ENCODE data around the gene ATG14. TPM values are rescaled to one million over a fixed set of nuclear protein-coding genes. Genes with fewer than 3 reads are reported as not detected.

ATG14 gene
- total and polyA plus RNA-seq, 2 experiments from 2014 or later: 3.8 to 14.7 TPM

GRCh38 chr14:55382483-55382882, 29.1 kb downstream of the ATG14 start:
- Histone ChIP-seq H3K9ac (no peak overlapping the region), H3K79me2 (ENCODE audit: insufficient read depth) (no peaks in the 10 kb centered on the region), H3K27ac (no peak overlapping the region), H3K4me3 (no peak overlapping the region), H3K4me1 (ENCODE audit: insufficient read depth) (peaks cover 12% of the 10 kb centered on the region; the same call in 1 of the 2 replicates), H3F3A (ENCODE audit: insufficient read depth) (no peaks in the 10 kb centered on the region), H3K27me3 (replicated peaks; ENCODE audit: insufficient read depth) (no peaks in the 10 kb centered on the region), H2AFZ (no peak overlapping the region), H4K20me1 (ENCODE audit: insufficient read depth) (no peaks in the 10 kb centered on the region), H3K9me2 (ENCODE audit: insufficient read depth) (no peaks in the 10 kb centered on the region), H3K9me3 (ENCODE audit: low read depth) (no peaks in the 10 kb centered on the region), H3K4me2 (ENCODE audit: unreplicated experiment) (no peak overlapping the region), H3K36me3 (ENCODE audit: low read depth) (peaks cover 23% of the 10 kb centered on the region)
- no peak for DNase-seq
- TF ChIP-seq EZH2 (IDR thresholded peaks at IDR 0.05; ENCODE audit: insufficient read depth, poor library complexity, severe bottlenecking) (no peak), EZH2phosphoT487 (IDR thresholded peaks at IDR 0.05; ENCODE audit: insufficient read depth, low read depth) (no peak)
- WGBS, 2 experiments (ENCODE audit: low coverage in 1 of 2, low lambda C conversion rate in 2 of 2, missing lambda C conversion rate in 2 of 2): 85 to 88% methylated on average over 4 of the region's 4 CpGs
- in situ Hi-C loops (cut with MboI): no loop called here

- 95 to 98% methylated on average over 2 of the region's 2 CpGs for WGBS, 2 experiments (ENCODE audit: low coverage in 1 of 2, low lambda C conversion rate in 2 of 2, missing lambda C conversion rate in 2 of 2)
- DNase-seq: no peak
- TF ChIP-seq EZH2phosphoT487 (IDR thresholded peaks at IDR 0.05; ENCODE audit: insufficient read depth, low read depth) (no peak), EZH2 (IDR thresholded peaks at IDR 0.05; ENCODE audit: insufficient read depth, poor library complexity, severe bottlenecking) (no peak)
- no peaks in the 10 kb centered on the region for H3K27me3 ChIP-seq (replicated peaks; ENCODE audit: insufficient read depth)
- in situ Hi-C loops (cut with MboI): no loop called here
- no peak overlapping the region for H2AFZ ChIP-seq
- no peaks in the 10 kb centered on the region for H3K9me2 ChIP-seq (ENCODE audit: insufficient read depth)
- no peaks in the 10 kb centered on the region for H3K79me2 ChIP-seq (ENCODE audit: insufficient read depth)
- no peaks in the 10 kb centered on the region for H3F3A ChIP-seq (ENCODE audit: insufficient read depth)
- no peak overlapping the region for H3K27ac ChIP-seq
- H3K9me3 ChIP-seq (ENCODE audit: low read depth): no peaks in the 10 kb centered on the region
- no peak overlapping the region for H3K4me3 ChIP-seq
- H4K20me1 ChIP-seq (ENCODE audit: insufficient read depth): no peaks in the 10 kb centered on the region
- peaks cover 24% of the 10 kb centered on the region for H3K36me3 ChIP-seq (ENCODE audit: low read depth)
- peaks cover 12% of the 10 kb centered on the region; the same call in 1 of the 2 replicates for H3K4me1 ChIP-seq (ENCODE audit: insufficient read depth)
- H3K4me2 ChIP-seq (ENCODE audit: unreplicated experiment): no peak overlapping the region
- H3K9ac ChIP-seq: no peak overlapping the region
Measured at GRCh38 chr14:55381561-55381960, 30.1 kb downstream of the ATG14 start.

GRCh38 chr14:55381040-55381439, 30.6 kb downstream of the ATG14 start:
- H3K36me3 ChIP-seq (ENCODE audit: low read depth): peaks cover 24% of the 10 kb centered on the region
- no peaks in the 10 kb centered on the region for H3K27me3 ChIP-seq (replicated peaks; ENCODE audit: insufficient read depth)
- no peak overlapping the region for H3K4me3 ChIP-seq
- H3K4me2 ChIP-seq (ENCODE audit: unreplicated experiment): no peak overlapping the region
- no peak overlapping the region for H3K27ac ChIP-seq
- no peaks in the 10 kb centered on the region for H3F3A ChIP-seq (ENCODE audit: insufficient read depth)
- in situ Hi-C loops (cut with MboI): no loop called here
- no peaks in the 10 kb centered on the region for H4K20me1 ChIP-seq (ENCODE audit: insufficient read depth)
- no peaks in the 10 kb centered on the region for H3K9me2 ChIP-seq (ENCODE audit: insufficient read depth)
- 79 to 86% methylated on average over 5 of the region's 5 CpGs for WGBS, 2 experiments (ENCODE audit: low coverage in 1 of 2, low lambda C conversion rate in 2 of 2, missing lambda C conversion rate in 2 of 2)
- H3K9me3 ChIP-seq (ENCODE audit: low read depth): no peaks in the 10 kb centered on the region
- H3K4me1 ChIP-seq (ENCODE audit: insufficient read depth): peaks cover 12% of the 10 kb centered on the region; the same call in 1 of the 2 replicates
- no peak for DNase-seq
- H2AFZ ChIP-seq: no peak overlapping the region
- no peak overlapping the region for H3K9ac ChIP-seq
- H3K79me2 ChIP-seq (ENCODE audit: insufficient read depth): no peaks in the 10 kb centered on the region
- TF ChIP-seq EZH2 (IDR thresholded peaks at IDR 0.05; ENCODE audit: insufficient read depth, poor library complexity, severe bottlenecking) (no peak), EZH2phosphoT487 (IDR thresholded peaks at IDR 0.05; ENCODE audit: insufficient read depth, low read depth) (no peak)

GRCh38 chr14:55377236-55377635, 34.4 kb downstream of the ATG14 start:
- 97 to 99% methylated on average over 5 of the region's 5 CpGs for WGBS, 2 experiments (ENCODE audit: low coverage in 1 of 2, low lambda C conversion rate in 2 of 2, missing lambda C conversion rate in 2 of 2)
- H3K27me3 ChIP-seq (replicated peaks; ENCODE audit: insufficient read depth): no peaks in the 10 kb centered on the region
- no peak overlapping the region for H3K9ac ChIP-seq
- no peaks in the 10 kb centered on the region for H3K9me2 ChIP-seq (ENCODE audit: insufficient read depth)
- no peak overlapping the region for H3K4me2 ChIP-seq (ENCODE audit: unreplicated experiment)
- no peaks in the 10 kb centered on the region for H3K9me3 ChIP-seq (ENCODE audit: low read depth)
- no peak for DNase-seq
- no peak overlapping the region for H3K4me3 ChIP-seq
- H3K4me1 ChIP-seq (ENCODE audit: insufficient read depth): peaks cover 6% of the 10 kb centered on the region; the same call in 1 of the 2 replicates
- TF ChIP-seq EZH2phosphoT487 (IDR thresholded peaks at IDR 0.05; ENCODE audit: insufficient read depth, low read depth) (no peak), EZH2 (IDR thresholded peaks at IDR 0.05; ENCODE audit: insufficient read depth, poor library complexity, severe bottlenecking) (no peak)
- peaks cover 20% of the 10 kb centered on the region for H3K36me3 ChIP-seq (ENCODE audit: low read depth)
- in situ Hi-C loops (cut with MboI): no loop called here
- no peaks in the 10 kb centered on the region for H3K79me2 ChIP-seq (ENCODE audit: insufficient read depth)
- no peak overlapping the region for H3K27ac ChIP-seq
- H3F3A ChIP-seq (ENCODE audit: insufficient read depth): no peaks in the 10 kb centered on the region
- no peaks in the 10 kb centered on the region for H4K20me1 ChIP-seq (ENCODE audit: insufficient read depth)
- no peak overlapping the region for H2AFZ ChIP-seq

GRCh38 chr14:55374771-55375170, 36.9 kb downstream of the ATG14 start:
- Histone ChIP-seq H3K27me3 (replicated peaks; ENCODE audit: insufficient read depth) (no peaks in the 10 kb centered on the region), H3K4me1 (ENCODE audit: insufficient read depth) (peaks cover 6% of the 10 kb centered on the region; the same call in 1 of the 2 replicates), H3K4me3 (no peak overlapping the region), H3K36me3 (ENCODE audit: low read depth) (peaks cover 7% of the 10 kb centered on the region), H3K4me2 (ENCODE audit: unreplicated experiment) (no peak overlapping the region), H3K9me3 (ENCODE audit: low read depth) (no peaks in the 10 kb centered on the region), H3F3A (ENCODE audit: insufficient read depth) (no peaks in the 10 kb centered on the region), H4K20me1 (ENCODE audit: insufficient read depth) (no peaks in the 10 kb centered on the region), H3K9ac (no peak overlapping the region), H2AFZ (no peak overlapping the region), H3K79me2 (ENCODE audit: insufficient read depth) (no peaks in the 10 kb centered on the region), H3K9me2 (ENCODE audit: insufficient read depth) (no peaks in the 10 kb centered on the region), H3K27ac (no peak overlapping the region)
- DNase-seq: no peak
- TF ChIP-seq EZH2 (IDR thresholded peaks at IDR 0.05; ENCODE audit: insufficient read depth, poor library complexity, severe bottlenecking): no peak
- TF ChIP-seq EZH2phosphoT487 (IDR thresholded peaks at IDR 0.05; ENCODE audit: insufficient read depth, low read depth): no peak
- 96 to 98% methylated on average over 4 of the region's 4 CpGs for WGBS, 2 experiments (ENCODE audit: low coverage in 1 of 2, low lambda C conversion rate in 2 of 2, missing lambda C conversion rate in 2 of 2)
- in situ Hi-C loops (cut with MboI): no loop called here

All from GM23248 (cell line).